GM18517 (cell line): Measurements from ENCODE around the gene SOX9.
A peak's percentile ranks its signal among the peaks of the same experiment; 100 is the strongest.
"Not testable (repeated sequence)": the region's sequence is repeated elsewhere in the genome, so short reads cannot be mapped to it uniquely, and the experiment has no call there.

Experiments
- ATAC-seq: cut with Tn5 transposase; IDR thresholded peaks from one replicate; pipeline ENCODE4 v1.9.1; 2021; ENCODE audit warnings: mild to moderate bottlenecking, moderate library complexity; ENCODE audit not compliant: unreplicated experiment

SOX9 gene

GRCh38 chr17:72110942-72111318, 9.9 kb upstream of the SOX9 start:
- no peak for ATAC-seq

GRCh38 chr17:72111336-72111923, 9.4 kb upstream of the SOX9 start:
- no peak for ATAC-seq

- not testable (repeated sequence) for ATAC-seq
Observed at GRCh38 chr17:72111926-72112325, 8.9 kb upstream of the SOX9 start.

- ATAC-seq, result no peak
Observed at GRCh38 chr17:72113751-72114150, 7.1 kb upstream of the SOX9 start.

- no peak for ATAC-seq
Observed at GRCh38 chr17:72115781-72116525, 4.9 kb upstream of the SOX9 start.

- ATAC-seq, result no peak
Observed at GRCh38 chr17:72116661-72117521, 3.9 kb upstream of the SOX9 start.

GRCh38 chr17:72117535-72118334, 3.1 kb upstream of the SOX9 start:
- no peak for ATAC-seq

GRCh38 chr17:72118335-72119076, 2.3 kb upstream of the SOX9 start:
- ATAC-seq, result no peak

- no peak for ATAC-seq
Observed at GRCh38 chr17:72119077-72119872, 1.5 kb upstream of the SOX9 start.

- ATAC-seq, result no peak
Observed at GRCh38 chr17:72119873-72120641, 763 bp upstream of the SOX9 start.

GRCh38 chr17:72121164-72122009, 567 bp downstream of the SOX9 start:
- ATAC-seq, result peak; percentile 4

GRCh38 chr17:72122010-72122764, 1.4 kb downstream of the SOX9 start:
- no peak for ATAC-seq

- ATAC-seq, result no peak
Observed at GRCh38 chr17:72122765-72123529, 2.1 kb downstream of the SOX9 start.

GRCh38 chr17:72123530-72124437, 3.0 kb downstream of the SOX9 start:
- no peak for ATAC-seq

GRCh38 chr17:72124438-72124775, 3.6 kb downstream of the SOX9 start:
- no peak for ATAC-seq
